Cardiac fibroblast (primary cell): ENCODE results near the gene EPHA5.

Source experiments
- DNase-seq, 2 donors: peaks; one replicate each; pipeline versions ENCODE4 v3.0.0 to v3.0.0-alpha.2; 2010; ENCODE audit warnings: low read depth in 2 of 2
- H3K4me3 ChIP-seq, 2 donors: replicated peaks in 1 of 2; 1 replicate in 1 of 2; 2 replicates in 1 of 2; pipeline ENCODE4 v1.5.1; 2011; ENCODE audit warnings: low read depth in 2 of 2, low read length in 2 of 2, mild to moderate bottlenecking in 2 of 2, moderate library complexity in 1 of 2
- CTCF ChIP-seq: IDR thresholded peaks from one replicate; pipeline ENCODE4 v1.5.1; 2011; ENCODE audit warnings: low read depth, mild to moderate bottlenecking, low read length, inconsistent platforms

Gene EPHA5

GRCh38 chr4:65669111-65670019 is 924 bp downstream of the EPHA5 start:
- peak overlapping the region; percentile 52 to 55 for H3K4me3 ChIP-seq
- no peak for TF ChIP-seq CTCF
- DNase-seq = peak; percentile 18 to 43

GRCh38 chr4:65668201-65669089 is 1.8 kb downstream of the EPHA5 start:
- TF ChIP-seq CTCF = no peak
- H3K4me3 ChIP-seq = peak overlapping the region; percentile 52 to 55
- peak; percentile 31 to 32 for DNase-seq

GRCh38 chr4:65667506-65668041 is 2.7 kb downstream of the EPHA5 start:
- DNase-seq = no peak
- TF ChIP-seq CTCF = no peak
- H3K4me3 ChIP-seq = peak overlapping the region; percentile 52 to 55

GRCh38 chr4:65665771-65666523 is 4.3 kb downstream of the EPHA5 start:
- DNase-seq = peak in 1 of 2 donors; percentile 38
- H3K4me3 ChIP-seq = no peak overlapping the region

GRCh38 chr4:65661471-65661870 is 8.8 kb downstream of the EPHA5 start:
- no peak for TF ChIP-seq CTCF
- peak in 1 of 2 donors; percentile 16 for DNase-seq
- H3K4me3 ChIP-seq = no peak overlapping the region

More at GRCh38 chr4:65665771-65666523, 4.3 kb downstream of the EPHA5 start:
- no peak for TF ChIP-seq CTCF

GRCh38 chr4:65658117-65658516 is 12.2 kb downstream of the EPHA5 start:
- TF ChIP-seq CTCF = no peak
- no peak overlapping the region for H3K4me3 ChIP-seq
- DNase-seq = no peak
